GM18499 (cell line): ENCODE measurements around the gene DHRS9.

Experiments
- ATAC-seq: cut with Tn5 transposase; IDR thresholded peaks from one replicate; pipeline ENCODE4 v1.9.1; 2021; ENCODE audit warnings: moderate number of reproducible peaks; ENCODE audit not compliant: insufficient read depth, unreplicated experiment

Gene DHRS9

GRCh38 chr2:169065422-169065821 is 3.9 kb upstream of the DHRS9 start:
- ATAC-seq: no peak

DNA sequence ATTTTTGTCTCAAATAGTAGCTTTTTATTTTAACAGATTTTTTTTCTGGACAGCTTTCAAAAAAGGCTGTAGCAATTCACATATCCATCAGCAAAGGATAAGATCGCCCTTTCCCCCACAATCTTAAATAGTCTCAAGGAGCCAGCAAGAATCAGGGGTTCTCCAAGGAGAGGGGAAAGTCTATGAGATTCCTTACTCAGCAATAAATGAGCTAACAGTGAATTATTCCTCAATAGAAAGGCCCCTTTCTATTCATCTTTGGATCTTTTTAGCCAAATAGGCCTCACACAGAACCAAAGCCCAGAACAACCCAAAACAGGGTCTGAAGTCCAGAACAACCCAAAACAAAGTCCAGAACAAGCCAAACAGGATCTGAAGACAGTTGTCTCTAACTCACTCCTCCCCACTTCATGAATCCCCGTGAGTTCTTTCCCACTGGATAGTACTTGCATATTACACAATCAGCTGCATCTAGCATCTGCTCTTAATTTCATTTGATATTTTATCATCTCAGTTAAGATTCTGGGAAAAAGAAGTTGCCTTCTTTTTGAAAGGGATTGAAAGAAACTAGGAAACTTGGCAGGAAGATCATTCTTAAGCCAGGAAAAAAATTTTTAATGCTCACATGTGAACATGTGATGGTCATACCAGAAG is 3.4 kb upstream of the DHRS9 start:
- ATAC-seq: no peak

- ATAC-seq: no peak
Measured at GRCh38 chr2:169066897-169067296, 2.5 kb upstream of the DHRS9 start.

DNA sequence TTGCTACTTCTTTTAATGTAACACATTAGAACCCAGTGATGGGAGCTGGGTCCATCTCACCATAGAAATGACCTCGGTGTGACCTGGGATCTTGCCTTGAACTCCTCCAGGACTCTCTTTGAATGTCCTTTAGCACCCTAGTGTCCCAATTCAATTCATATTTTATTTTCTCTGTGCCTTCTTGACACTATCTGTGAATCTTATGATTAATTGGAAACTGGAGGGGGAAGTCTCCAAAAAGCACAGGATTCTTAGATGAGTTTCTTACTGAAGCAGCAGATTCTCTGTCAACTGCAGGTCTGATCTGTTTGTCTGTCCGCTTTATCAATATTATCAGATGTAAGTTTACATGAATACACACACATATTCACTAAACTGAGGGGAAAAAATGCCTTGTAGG is 470 bp downstream of the DHRS9 start:
- ATAC-seq: no peak

DNA sequence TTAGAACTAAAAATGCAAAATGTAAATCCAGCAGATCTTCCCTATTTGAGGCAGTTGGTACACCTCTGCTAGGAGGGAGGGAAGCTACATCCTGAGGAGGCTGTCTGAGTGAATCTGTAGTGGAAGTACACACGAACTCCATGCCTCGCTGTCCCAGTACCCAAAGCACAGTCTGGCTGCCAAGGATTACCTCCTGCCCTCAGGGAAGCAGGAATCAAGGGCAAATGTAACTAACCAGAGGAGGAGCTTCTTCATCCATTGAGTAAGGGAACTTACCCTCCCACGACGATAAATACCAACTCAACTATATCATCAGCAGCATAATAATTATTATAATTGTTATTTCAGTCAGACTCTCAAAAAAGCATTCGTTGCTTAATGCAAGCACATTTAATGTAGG is 2.1 kb downstream of the DHRS9 start:
- no peak for ATAC-seq

GRCh38 chr2:169072163-169072925 is 3.0 kb downstream of the DHRS9 start:
- no peak for ATAC-seq

DNA sequence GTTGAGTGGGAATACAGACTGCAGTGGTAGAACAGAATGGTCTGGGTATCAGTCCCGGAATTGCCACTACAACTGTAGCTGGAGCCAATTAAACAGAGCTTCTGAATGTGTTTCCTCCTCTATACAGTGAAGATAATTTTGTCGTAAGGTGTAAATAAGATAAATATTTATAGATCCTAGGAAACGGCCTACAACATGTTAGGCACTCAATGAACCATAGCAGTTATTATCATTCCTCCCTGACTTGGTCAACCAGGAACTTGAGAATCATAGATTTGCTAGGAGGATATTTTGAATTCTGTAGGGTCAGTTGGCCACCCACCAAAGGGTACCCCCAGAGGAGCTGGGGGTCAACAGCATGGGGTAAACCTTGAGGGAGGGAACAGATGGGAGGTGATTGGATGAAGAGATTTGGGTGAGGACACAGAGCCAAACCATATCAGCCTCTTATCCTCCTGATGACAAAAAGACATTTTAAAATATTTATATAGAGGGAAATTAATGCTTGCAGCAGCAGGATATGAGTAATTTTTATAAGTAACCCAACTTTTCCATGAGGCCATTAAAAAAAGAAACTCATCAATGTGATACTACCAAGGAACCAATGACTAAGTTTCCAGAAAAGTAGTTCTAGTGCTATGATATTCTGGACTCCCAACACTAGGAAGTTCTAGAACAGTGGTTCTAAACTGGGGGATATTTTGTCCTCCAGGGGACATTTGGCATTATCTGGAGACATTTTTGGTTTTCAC is 4.0 kb downstream of the DHRS9 start:
- no peak for ATAC-seq

- ATAC-seq: no peak
Measured at GRCh38 chr2:169073963-169074751, 4.8 kb downstream of the DHRS9 start.

DNA sequence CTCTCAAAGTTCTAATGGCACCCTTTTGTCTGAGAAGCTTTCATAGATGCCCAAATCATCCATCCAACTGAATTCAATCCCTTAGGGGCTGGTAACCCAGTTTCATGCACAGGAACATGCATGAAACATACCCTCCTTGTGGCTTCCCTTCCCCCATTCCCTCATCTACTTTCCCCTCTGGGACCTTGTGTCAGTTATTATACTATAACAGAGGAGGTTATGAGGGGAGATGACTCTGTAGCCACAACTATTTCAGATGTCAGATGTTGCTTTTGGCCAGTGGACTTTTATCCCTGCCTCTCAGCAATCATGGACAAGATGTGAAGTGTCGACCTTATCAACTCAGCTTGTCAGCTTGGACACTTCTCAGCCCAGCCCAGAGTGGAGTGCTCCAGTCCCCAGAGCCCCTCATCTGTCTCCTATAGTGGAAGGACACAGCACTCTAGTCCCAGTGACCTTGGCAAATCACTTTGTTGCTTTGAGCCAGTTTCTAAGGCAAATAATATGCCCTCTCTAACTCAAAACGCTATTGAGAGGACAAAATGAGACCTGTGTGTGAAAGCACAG is 8.4 kb downstream of the DHRS9 start:
- no peak for ATAC-seq

GRCh38 chr2:169080250-169081069 is 11.1 kb downstream of the DHRS9 start:
- ATAC-seq: no peak

DNA sequence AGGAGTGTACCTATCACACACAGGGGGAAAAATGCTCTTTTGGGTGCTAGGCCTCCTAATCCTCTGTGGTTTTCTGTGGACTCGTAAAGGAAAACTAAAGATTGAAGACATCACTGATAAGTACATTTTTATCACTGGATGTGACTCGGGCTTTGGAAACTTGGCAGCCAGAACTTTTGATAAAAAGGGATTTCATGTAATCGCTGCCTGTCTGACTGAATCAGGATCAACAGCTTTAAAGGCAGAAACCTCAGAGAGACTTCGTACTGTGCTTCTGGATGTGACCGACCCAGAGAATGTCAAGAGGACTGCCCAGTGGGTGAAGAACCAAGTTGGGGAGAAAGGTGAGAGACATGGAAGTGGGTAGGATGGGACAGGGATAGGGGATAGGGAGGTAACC is 12.2 kb downstream of the DHRS9 start:
- no peak for ATAC-seq

DNA sequence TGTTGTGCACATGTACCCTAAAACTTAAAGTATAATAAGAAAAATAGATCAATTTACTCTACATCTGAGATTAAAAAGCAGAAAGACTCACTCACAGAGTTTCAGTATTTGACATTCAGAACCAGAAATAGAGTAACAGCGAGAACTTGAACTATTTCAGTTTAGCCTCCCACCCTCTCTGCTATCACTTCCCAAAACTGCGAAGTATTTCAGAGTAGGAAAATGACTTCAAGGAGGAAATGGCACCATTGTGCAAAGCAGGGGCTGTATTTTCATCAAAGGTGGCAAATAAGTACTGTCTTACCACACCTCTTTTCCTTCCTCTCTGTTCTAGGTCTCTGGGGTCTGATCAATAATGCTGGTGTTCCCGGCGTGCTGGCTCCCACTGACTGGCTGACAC is 13.6 kb downstream of the DHRS9 start:
- peak; percentile 47 for ATAC-seq

DNA sequence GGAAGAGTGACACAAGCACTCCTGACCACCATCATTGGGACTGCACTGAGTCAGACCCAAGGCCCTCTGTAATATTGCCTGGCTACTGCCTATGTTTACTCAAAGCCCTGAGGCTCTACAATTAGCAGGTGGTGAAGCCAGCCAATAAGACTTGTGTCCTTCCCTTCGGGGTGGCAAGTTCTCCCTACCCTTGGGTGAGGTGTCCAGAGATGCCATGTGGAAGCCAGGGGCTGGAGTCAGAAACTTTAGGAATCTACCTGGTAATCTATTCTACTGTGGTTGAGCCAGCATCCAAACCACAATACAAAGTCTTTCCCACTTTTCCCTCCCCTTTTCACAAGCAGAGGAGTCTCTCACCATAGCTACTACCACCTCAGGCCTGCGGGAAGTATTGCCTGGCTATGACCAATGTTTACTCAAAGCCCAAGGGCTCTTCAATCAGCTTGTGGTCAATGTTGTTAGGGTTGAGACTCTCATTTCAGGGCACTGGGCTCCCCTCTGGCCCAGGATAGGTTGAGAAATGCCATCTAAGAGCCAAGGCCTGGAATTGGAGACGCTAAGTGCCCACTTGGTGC is 17.6 kb downstream of the DHRS9 start:
- ATAC-seq: no peak

DNA sequence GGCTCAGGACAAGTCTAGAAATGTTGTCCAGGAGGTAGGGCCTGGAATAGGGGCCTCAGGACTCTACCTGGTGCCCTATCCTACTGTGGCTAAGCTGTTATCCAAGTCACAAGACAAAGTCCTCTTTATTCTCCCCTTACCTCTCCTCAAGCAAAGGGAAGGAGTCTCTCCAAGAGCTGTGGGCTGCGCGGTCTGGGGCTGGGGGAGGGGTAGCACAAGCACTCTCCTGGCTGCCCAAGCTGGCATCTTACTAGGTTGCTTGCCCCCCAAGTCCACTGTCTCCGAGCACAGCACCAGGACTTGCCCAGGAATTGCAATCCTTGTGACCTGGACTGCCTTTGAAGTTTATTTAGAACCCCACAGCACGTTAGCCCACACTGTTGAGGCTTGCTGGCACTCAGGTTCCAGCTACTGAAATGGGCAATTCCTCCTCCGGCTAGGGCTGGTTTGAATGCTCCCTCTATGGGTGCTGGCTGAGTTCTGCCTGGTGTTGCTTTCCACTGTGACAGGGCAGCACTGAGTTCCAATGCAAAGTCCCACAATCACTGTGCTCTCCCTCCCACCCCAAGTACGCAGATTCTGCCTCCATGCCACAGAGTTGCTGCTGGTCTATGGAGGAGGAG is 18.5 kb downstream of the DHRS9 start:
- ATAC-seq: no peak

- ATAC-seq: no peak
Measured at GRCh38 chr2:169089182-169089581, 19.8 kb downstream of the DHRS9 start.

DNA sequence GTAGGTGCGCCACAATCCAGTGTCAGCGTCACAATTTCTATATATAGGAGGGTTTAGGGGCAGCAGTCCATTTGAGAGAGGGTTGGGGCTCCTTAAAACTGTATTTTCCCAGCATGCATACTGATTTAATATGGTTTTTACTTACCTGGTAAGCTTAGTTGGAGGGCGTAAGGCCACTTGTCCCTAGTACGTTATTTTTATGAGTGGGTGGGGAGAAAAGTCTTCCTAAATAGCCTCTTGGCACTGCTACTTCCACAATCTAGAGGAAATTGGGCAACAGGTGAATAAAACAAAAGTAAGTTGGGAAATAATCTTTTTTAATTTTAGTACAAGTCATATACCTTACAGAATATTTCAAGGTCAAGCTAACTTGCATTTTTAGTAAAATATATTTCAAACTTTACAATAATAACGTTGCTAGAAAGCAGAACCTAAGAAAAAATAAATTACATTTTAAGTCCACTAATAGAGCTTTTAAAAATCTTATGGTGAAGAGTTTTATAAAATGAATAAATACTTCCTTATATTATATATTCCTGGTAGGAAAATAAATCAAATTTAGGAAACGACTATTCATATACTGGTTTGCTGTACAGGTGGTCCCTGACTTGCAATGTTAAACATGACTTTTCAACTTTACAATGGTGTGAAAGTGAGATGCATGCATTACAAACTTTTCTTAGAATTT is 20.9 kb downstream of the DHRS9 start:
- ATAC-seq: no peak

GRCh38 chr2:169091256-169091655 is 21.9 kb downstream of the DHRS9 start:
- ATAC-seq: no peak
